CD4-positive, alpha-beta T cell treated with Interleukin-4 for 1 hour (primary cell): Measurements from ENCODE around the gene ACBD4.

Experiments used
- DNase-seq, 2 donors: peaks; one replicate each; pipeline ENCODE4 v3.0.0-alpha.2; 2020 to 2022

Gene ACBD4

GRCh38 chr17:45104907-45105624 is 30.4 kb upstream of the ACBD4 start:
- DNase-seq, result no peak

- DNase-seq, result no peak
These were observed 29.4 kb upstream of the ACBD4 start for GRCh38 chr17:45106096-45106495.

- DNase-seq, result no peak
These were observed 28.9 kb upstream of the ACBD4 start for GRCh38 chr17:45106582-45106981.

- no peak for DNase-seq
These were observed 28.0 kb upstream of the ACBD4 start for GRCh38 chr17:45107293-45108010.

GRCh38 chr17:45108051-45108450 is 27.4 kb upstream of the ACBD4 start:
- DNase-seq, result no peak

- DNase-seq, result no peak
These were observed 26.6 kb upstream of the ACBD4 start for GRCh38 chr17:45108595-45109521.

GRCh38 chr17:45110676-45111611 is 24.5 kb upstream of the ACBD4 start:
- DNase-seq, result no peak

- no peak for DNase-seq
These were observed 23.6 kb upstream of the ACBD4 start for GRCh38 chr17:45111850-45112249.

- no peak for DNase-seq
These were observed 22.7 kb upstream of the ACBD4 start for GRCh38 chr17:45112559-45113423.

- DNase-seq, result no peak
These were observed 22.1 kb upstream of the ACBD4 start for GRCh38 chr17:45113424-45113754.

- no peak for DNase-seq
These were observed 21.2 kb upstream of the ACBD4 start for GRCh38 chr17:45114117-45114932.

- no peak for DNase-seq
These were observed 20.4 kb upstream of the ACBD4 start for GRCh38 chr17:45115015-45115625.

GRCh38 chr17:45115871-45116270 is 19.6 kb upstream of the ACBD4 start:
- no peak for DNase-seq

- no peak for DNase-seq
These were observed 19.0 kb upstream of the ACBD4 start for GRCh38 chr17:45116434-45117016.

- DNase-seq, result no peak
These were observed 18.2 kb upstream of the ACBD4 start for GRCh38 chr17:45117334-45117733.

- DNase-seq, result no peak
These were observed 17.4 kb upstream of the ACBD4 start for GRCh38 chr17:45117848-45118646.

- no peak for DNase-seq
These were observed 16.8 kb upstream of the ACBD4 start for GRCh38 chr17:45118691-45119090.

GRCh38 chr17:45119964-45120363 is 15.5 kb upstream of the ACBD4 start:
- no peak for DNase-seq

GRCh38 chr17:45120558-45120957 is 14.9 kb upstream of the ACBD4 start:
- DNase-seq, result no peak
